ENCODE results near the gene ESCO1.
"Not testable (repeated sequence)": the region's sequence is repeated elsewhere in the genome, so short reads cannot be mapped to it uniquely, and the experiment has no call there.

ESCO1 gene

GRCh38 chr18:21592361-21592760, 8.1 kb downstream of the ESCO1 start:
- DNase-seq = not testable (repeated sequence)

GRCh38 chr18:21584391-21584790, 16.1 kb downstream of the ESCO1 start:
- no peak for DNase-seq

GRCh38 chr18:21575656-21576055, 24.8 kb downstream of the ESCO1 start:
- DNase-seq = no peak

- no peak for DNase-seq
Measured at GRCh38 chr18:21571772-21572171, 28.7 kb downstream of the ESCO1 start.

GRCh38 chr18:21559195-21559594, 41.3 kb downstream of the ESCO1 start:
- no peak for DNase-seq

- DNase-seq = no peak
Measured at GRCh38 chr18:21557607-21558253, 42.8 kb downstream of the ESCO1 start.

GRCh38 chr18:21550510-21550970, 50.0 kb downstream of the ESCO1 start:
- DNase-seq = no peak

GRCh38 chr18:21548647-21549046, 51.9 kb downstream of the ESCO1 start:
- DNase-seq = no peak

GRCh38 chr18:21546423-21546822, 54.1 kb downstream of the ESCO1 start:
- no peak for DNase-seq

GRCh38 chr18:21538230-21538629, 62.3 kb downstream of the ESCO1 start:
- DNase-seq = no peak

GRCh38 chr18:21534327-21534726, 66.2 kb downstream of the ESCO1 start:
- DNase-seq = no peak

GRCh38 chr18:21526463-21526862, 74.0 kb downstream of the ESCO1 start:
- DNase-seq = no peak

GRCh38 chr18:21525916-21526315, 74.6 kb downstream of the ESCO1 start:
- no peak for DNase-seq

GRCh38 chr18:21522530-21522929, 78.0 kb downstream of the ESCO1 start:
- no peak for DNase-seq

- DNase-seq = no peak
Measured at GRCh38 chr18:21513741-21514140, 86.8 kb downstream of the ESCO1 start.

GRCh38 chr18:21513292-21513691, 87.2 kb downstream of the ESCO1 start:
- DNase-seq = no peak

- no peak for DNase-seq
Measured at GRCh38 chr18:21509062-21509461, 91.4 kb downstream of the ESCO1 start.

- DNase-seq = no peak
Measured at GRCh38 chr18:21507913-21508701, 92.4 kb downstream of the ESCO1 start.

- DNase-seq = no peak
Measured at GRCh38 chr18:21502661-21503060, 97.8 kb downstream of the ESCO1 start.

- no peak for DNase-seq
Measured at GRCh38 chr18:21499997-21500396, 100.5 kb downstream of the ESCO1 start.

GRCh38 chr18:21496277-21496835, 104.1 kb downstream of the ESCO1 start:
- DNase-seq = no peak

- no peak for DNase-seq
Measured at GRCh38 chr18:21490748-21491147, 109.8 kb downstream of the ESCO1 start.

GRCh38 chr18:21489919-21490495, 110.5 kb downstream of the ESCO1 start:
- no peak for DNase-seq
